Neutrophil (primary cell): ENCODE data around the gene SIAH3.

Source experiments
- H3K27ac ChIP-seq: fragments of 200-600 bp; sonication (generic); 2 replicates; pipeline ENCODE4 v1.5.1; 2016; ENCODE audit warnings: mild to moderate bottlenecking, moderate library complexity
- H3K27me3 ChIP-seq: fragments of 200-600 bp; sonication (generic); 2 replicates; pipeline ENCODE4 v1.6.0; 2016; ENCODE audit warnings: mild to moderate bottlenecking
- H3K36me3 ChIP-seq: fragments of 200-600 bp; sonication (generic); 2 replicates; pipeline ENCODE4 v1.5.1; 2017
- H3K4me1 ChIP-seq, 2 experiments: fragments of 200-600 bp in 1 of 2; sonication (generic) in 1 of 2; 1 replicate in 1 of 2; 2 replicates in 1 of 2; pipeline versions ENCODE4 v1.5.1 to v1.6.1; 2013 to 2016; ENCODE audit warnings: low read depth in 1 of 2, low read length in 1 of 2, mild to moderate bottlenecking in 1 of 2, moderate library complexity in 1 of 2; ENCODE audit not compliant: control insufficient read depth in 1 of 2, insufficient read depth in 1 of 2
- H3K4me3 ChIP-seq, 2 experiments: fragments of 200-600 bp in 1 of 2; sonication (generic) in 1 of 2; 1 replicate in 1 of 2; 2 replicates in 1 of 2; pipeline ENCODE4 v1.5.1; 2013 to 2016; ENCODE audit warnings: low read depth in 1 of 2, low read length in 1 of 2, mild to moderate bottlenecking in 1 of 2, moderate library complexity in 1 of 2
- H3K9me3 ChIP-seq: fragments of 200-600 bp; sonication (generic); 2 replicates; pipeline ENCODE4 v1.5.1; 2016
- TF ChIP-seq, protein P1 (sequence below): fragments of 200-600 bp; sonication (generic); IDR thresholded peaks from 2 replicates; pipeline ENCODE4 v1.5.1; 2016; ENCODE audit warnings: antibody characterized with exemption

SIAH3 gene

DNA sequence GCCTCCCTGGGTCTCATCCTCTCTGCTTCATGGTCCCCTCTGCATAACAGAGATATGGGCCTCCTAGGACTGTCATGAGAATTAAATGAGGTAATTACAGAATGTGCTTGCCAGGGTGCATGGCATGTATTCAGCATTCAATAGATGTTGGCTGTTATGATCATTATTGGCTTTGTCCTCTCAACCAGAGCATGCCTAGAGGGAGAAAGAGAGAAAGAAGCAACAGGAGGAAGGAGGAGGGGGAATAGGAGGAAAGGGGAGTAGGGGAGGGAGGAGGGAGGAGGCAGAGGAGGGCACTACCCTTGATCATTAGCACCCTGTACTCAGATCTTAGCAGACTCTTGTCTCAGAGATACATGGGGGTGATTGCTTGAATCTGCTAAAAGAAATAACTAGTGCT is 41.0 kb upstream of the SIAH3 start:
- Histone ChIP-seq H3K4me3 (no peak overlapping the region), H3K27ac (no peak overlapping the region), H3K27me3 (no peaks in the 10 kb centered on the region), H3K4me1 (no peaks in the 10 kb centered on the region), H3K36me3 (no peaks in the 10 kb centered on the region), H3K9me3 (no peaks in the 10 kb centered on the region)
- TF ChIP-seq, protein P1, sequence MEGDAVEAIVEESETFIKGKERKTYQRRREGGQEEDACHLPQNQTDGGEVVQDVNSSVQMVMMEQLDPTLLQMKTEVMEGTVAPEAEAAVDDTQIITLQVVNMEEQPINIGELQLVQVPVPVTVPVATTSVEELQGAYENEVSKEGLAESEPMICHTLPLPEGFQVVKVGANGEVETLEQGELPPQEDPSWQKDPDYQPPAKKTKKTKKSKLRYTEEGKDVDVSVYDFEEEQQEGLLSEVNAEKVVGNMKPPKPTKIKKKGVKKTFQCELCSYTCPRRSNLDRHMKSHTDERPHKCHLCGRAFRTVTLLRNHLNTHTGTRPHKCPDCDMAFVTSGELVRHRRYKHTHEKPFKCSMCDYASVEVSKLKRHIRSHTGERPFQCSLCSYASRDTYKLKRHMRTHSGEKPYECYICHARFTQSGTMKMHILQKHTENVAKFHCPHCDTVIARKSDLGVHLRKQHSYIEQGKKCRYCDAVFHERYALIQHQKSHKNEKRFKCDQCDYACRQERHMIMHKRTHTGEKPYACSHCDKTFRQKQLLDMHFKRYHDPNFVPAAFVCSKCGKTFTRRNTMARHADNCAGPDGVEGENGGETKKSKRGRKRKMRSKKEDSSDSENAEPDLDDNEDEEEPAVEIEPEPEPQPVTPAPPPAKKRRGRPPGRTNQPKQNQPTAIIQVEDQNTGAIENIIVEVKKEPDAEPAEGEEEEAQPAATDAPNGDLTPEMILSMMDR = no peak

DNA sequence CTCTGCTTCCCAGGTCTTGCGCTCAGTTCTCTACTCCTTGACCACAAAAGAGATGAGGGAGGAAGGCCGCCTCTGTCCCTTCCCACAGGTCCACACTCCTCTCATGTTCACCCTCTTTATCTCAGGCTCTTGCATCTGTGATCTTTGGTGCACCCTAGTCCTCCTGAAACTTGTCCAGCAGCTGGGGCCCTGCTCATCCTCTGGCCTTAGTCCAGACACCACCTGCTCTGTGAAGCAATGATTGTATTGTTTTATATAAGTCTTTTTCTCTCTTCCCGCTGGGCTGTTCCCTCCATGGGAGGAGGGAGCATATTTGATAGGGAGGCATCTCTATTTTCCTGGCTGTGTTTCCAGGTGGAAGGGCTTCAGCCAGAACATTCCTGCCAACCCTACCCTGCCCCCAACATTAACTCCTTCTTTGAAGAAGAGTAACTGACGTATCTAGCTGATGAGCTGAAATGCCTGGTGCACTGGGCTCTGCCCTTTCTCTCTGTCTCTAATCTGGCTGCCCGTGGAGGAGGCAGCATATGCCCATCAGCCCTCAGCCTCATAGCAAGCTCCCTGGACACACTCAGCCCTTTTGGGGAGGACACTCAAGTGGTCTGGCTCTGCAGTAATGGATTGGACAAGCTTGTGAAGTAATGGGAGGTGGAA is 38.2 kb upstream of the SIAH3 start:
- no peaks in the 10 kb centered on the region for H3K4me1 ChIP-seq
- H3K27ac ChIP-seq = no peak overlapping the region
- no peaks in the 10 kb centered on the region for H3K9me3 ChIP-seq
- TF ChIP-seq, protein P1 = no peak
- no peak overlapping the region for H3K4me3 ChIP-seq
- H3K27me3 ChIP-seq = no peaks in the 10 kb centered on the region
- no peaks in the 10 kb centered on the region for H3K36me3 ChIP-seq

DNA sequence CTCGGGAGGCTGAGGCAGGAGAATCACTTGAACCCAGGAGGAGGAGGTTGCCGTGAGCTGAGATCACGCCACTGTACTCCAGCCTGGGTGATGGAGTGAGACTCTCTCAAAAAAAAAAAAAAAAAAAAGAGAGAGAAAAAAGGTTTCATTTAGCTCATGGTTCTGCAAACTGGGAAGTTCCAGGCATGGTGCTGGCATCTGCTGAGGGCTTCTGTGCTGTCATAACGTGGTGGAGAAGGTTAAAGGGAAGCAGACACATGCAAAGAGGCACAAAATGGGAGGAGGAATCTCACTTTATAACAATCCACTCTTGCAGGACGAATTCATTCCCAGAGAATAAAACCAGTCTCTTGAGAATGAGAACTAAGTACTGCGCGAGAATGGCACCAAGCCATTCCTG is 34.9 kb upstream of the SIAH3 start:
- Histone ChIP-seq H3K27me3 (no peaks in the 10 kb centered on the region), H3K27ac (no peak overlapping the region), H3K9me3 (no peaks in the 10 kb centered on the region), H3K36me3 (no peaks in the 10 kb centered on the region), H3K4me1 (no peaks in the 10 kb centered on the region), H3K4me3 (no peak overlapping the region)
- TF ChIP-seq, protein P1 = no peak

DNA sequence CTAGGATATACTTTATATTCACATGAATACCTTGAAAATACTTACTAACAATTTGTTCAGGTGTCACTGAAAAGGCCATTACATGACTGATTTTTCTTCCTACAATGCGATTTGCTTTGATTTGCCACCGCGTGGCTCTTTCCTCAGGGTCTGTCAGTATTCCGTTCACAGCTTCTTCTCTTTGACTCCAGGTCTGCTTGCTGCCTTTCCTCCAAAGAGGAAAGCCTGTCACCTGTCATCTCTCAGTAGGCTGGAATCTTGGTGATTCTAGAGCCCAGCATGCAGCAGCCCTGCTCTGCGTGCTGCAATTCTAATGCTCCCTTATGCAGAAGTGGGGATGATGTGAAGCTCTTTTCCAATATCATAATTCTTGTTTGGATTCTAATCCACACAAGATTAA is 33.6 kb upstream of the SIAH3 start:
- no peaks in the 10 kb centered on the region for H3K27me3 ChIP-seq
- TF ChIP-seq, protein P1 = no peak

DNA sequence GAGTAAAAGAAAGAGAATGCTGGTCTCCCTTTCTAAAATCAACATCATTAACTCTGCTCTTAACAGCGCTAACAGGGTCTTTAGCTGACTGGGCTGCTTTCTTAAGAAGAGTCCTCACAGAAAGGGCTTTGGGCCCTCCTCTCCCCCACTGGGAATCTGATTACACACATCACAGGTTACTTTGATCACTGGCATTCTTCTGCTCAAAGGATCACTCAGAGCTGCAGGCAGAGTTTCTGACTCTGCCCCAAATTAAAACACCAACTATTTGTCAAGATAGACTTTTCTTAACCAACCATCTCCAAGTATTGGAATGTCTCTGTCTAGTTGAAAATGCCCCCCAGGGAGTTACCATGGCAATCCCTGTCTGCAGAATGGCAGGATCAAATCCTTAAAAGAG is 31.1 kb upstream of the SIAH3 start:
- no peak overlapping the region for H3K4me3 ChIP-seq
- TF ChIP-seq, protein P1 = no peak
- no peaks in the 10 kb centered on the region for H3K9me3 ChIP-seq
- no peak overlapping the region for H3K27ac ChIP-seq
- no peaks in the 10 kb centered on the region for H3K4me1 ChIP-seq
- no peaks in the 10 kb centered on the region for H3K36me3 ChIP-seq
- H3K27me3 ChIP-seq = no peaks in the 10 kb centered on the region

More for the DNA sequence above, 33.6 kb upstream of the SIAH3 start:
- Histone ChIP-seq H3K4me1 (no peaks in the 10 kb centered on the region), H3K9me3 (no peaks in the 10 kb centered on the region), H3K36me3 (no peaks in the 10 kb centered on the region), H3K4me3 (no peak overlapping the region), H3K27ac (no peak overlapping the region)

DNA sequence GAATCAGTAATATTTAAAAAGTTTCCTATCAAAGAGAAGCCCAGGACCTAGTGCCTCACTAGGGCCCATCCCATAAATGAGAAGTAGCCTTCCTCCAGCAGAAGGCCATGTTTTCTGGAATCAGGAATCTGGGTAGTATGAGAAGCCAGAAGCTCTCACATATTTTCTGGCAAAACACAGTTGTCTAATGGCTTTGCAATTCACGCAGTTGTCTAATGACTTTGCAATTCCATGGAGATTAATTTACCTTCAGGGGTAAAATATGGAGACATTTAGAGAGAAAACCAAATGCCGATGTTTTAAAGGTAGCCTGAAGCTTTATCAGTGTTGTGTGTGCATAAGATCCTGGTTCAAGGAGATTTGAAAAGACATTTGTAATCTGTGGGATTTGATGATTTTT is 29.8 kb upstream of the SIAH3 start:
- no peaks in the 10 kb centered on the region for H3K36me3 ChIP-seq
- no peak overlapping the region for H3K27ac ChIP-seq
- H3K27me3 ChIP-seq = no peaks in the 10 kb centered on the region
- no peaks in the 10 kb centered on the region for H3K4me1 ChIP-seq
- H3K9me3 ChIP-seq = no peaks in the 10 kb centered on the region
- H3K4me3 ChIP-seq = no peak overlapping the region
- TF ChIP-seq, protein P1 = no peak
